Uterus (tissue), 2 donors: ENCODE measurements around the gene OGDHL.

ENCODE experiments used
- CTCF ChIP-seq, 4 experiments: fragments of 200-600 bp in 2 of 4; fragments of 450-650 bp in 2 of 4; sonication (generic) in 2 of 4; IDR thresholded peaks; one replicate each; pipeline ENCODE4 v1.5.1; 2016 to 2019; ENCODE audit warnings: antibody characterized with exemption in 4 of 4, mild to moderate bottlenecking in 2 of 4, moderate library complexity in 1 of 4
- POLR2A ChIP-seq, 2 donors: fragments of 450-650 bp; IDR thresholded peaks; one replicate each; pipeline ENCODE4 v1.6.1; 2016; ENCODE audit warnings: antibody characterized with exemption in 2 of 2, mild to moderate bottlenecking in 1 of 2, moderate library complexity in 1 of 2

- TF ChIP-seq CTCF (IDR thresholded peaks at IDR 0.05): no peak
- TF ChIP-seq POLR2A (IDR thresholded peaks at IDR 0.05): no peak
Observed at GRCh38 chr10:49781247-49781646, 19.1 kb upstream of the OGDHL start.
